Stomach (tissue), 4 donors: ENCODE measurements around the gene CACNA1H.

Experiments used
- CTCF ChIP-seq, 7 experiments: fragments of 450-650 bp in 4 of 7; fragments of 200-600 bp in 3 of 7; sonication (generic) in 3 of 7; IDR thresholded peaks; one replicate each; pipeline ENCODE4 v1.5.1; 2016 to 2019; ENCODE audit warnings: antibody characterized with exemption in 7 of 7, control low read depth in 2 of 7, mild to moderate bottlenecking in 1 of 7
- POLR2A ChIP-seq, 4 donors: fragments of 450-650 bp; IDR thresholded peaks; one replicate each; pipeline ENCODE4 v1.6.1; 2016; ENCODE audit warnings: antibody characterized with exemption in 4 of 4, control low read depth in 2 of 4, mild to moderate bottlenecking in 1 of 4, moderate library complexity in 1 of 4
- POLR2AphosphoS5 ChIP-seq, 3 donors: sonication (generic); formaldehyde crosslinking; IDR thresholded peaks; one replicate each; pipeline ENCODE4 v1.6.1; 2016; ENCODE audit warnings: antibody characterized with exemption in 3 of 3

GRCh38 chr16:1157639-1158455 lies 4.9 kb downstream of the CACNA1H start:
- TF ChIP-seq POLR2AphosphoS5 (IDR thresholded peaks at IDR 0.05) (no peak), CTCF (IDR thresholded peaks at IDR 0.05) (no peak), POLR2A (IDR thresholded peaks at IDR 0.05) (no peak)
